NOMO-1 treated with dmso at 0.1 percent for 144 hours (cell line): ENCODE measurements around the gene RPAP2.
A peak's percentile ranks its signal among the peaks of the same experiment; 100 is the strongest.
"Not testable (repeated sequence)": the region's sequence is repeated elsewhere in the genome, so short reads cannot be mapped to it uniquely, and the experiment has no call there.

Experiments
- DNase-seq: peaks from one replicate; lab custom pipeline; 2025; ENCODE audit not compliant: unreplicated experiment; lab: John Stamatoyannopoulos, UW

The RPAP2 gene

GRCh38 chr1:92298573-92299476 lies at the start of gene RPAP2, which contains the start of gene GLMN:
Gene RPAP2, plus strand, starts transcription at chr1:92299059. Its CDS starts 15 bp downstream, at chr1:92299074.
Gene GLMN, minus strand, starts transcription at chr1:92298987. Its CDS starts 988 bp downstream, at chr1:92297999.
- peak; percentile 78 for DNase-seq

- DNase-seq, result not testable (repeated sequence)
Measured at GRCh38 chr1:92254714-92255113, 44.1 kb upstream of the RPAP2 start.

- no peak for DNase-seq
Measured at GRCh38 chr1:92259350-92259749, 39.5 kb upstream of the RPAP2 start.

- DNase-seq, result no peak
Measured at GRCh38 chr1:92262516-92262915, 36.3 kb upstream of the RPAP2 start.

- DNase-seq, result no peak
Measured at GRCh38 chr1:92273039-92273438, 25.8 kb upstream of the RPAP2 start.

- DNase-seq, result no peak
Measured at GRCh38 chr1:92274939-92275338, 23.9 kb upstream of the RPAP2 start.

- DNase-seq, result no peak
Measured at GRCh38 chr1:92276082-92276481, 22.8 kb upstream of the RPAP2 start.

- no peak for DNase-seq
Measured at GRCh38 chr1:92277105-92277723, 21.6 kb upstream of the RPAP2 start.

GRCh38 chr1:92279781-92280180 lies 19.1 kb upstream of the RPAP2 start:
- DNase-seq, result not testable (repeated sequence)

GRCh38 chr1:92281411-92281810 lies 17.4 kb upstream of the RPAP2 start:
- not testable (repeated sequence) for DNase-seq

- DNase-seq, result no peak
Measured at GRCh38 chr1:92291372-92291999, 7.4 kb upstream of the RPAP2 start.

GRCh38 chr1:92298213-92298572 lies 666 bp upstream of the RPAP2 start:
- no peak for DNase-seq

- no peak for DNase-seq
Measured at GRCh38 chr1:92299477-92300150, 755 bp downstream of the RPAP2 start.

GRCh38 chr1:92301021-92301420 lies 2.2 kb downstream of the RPAP2 start:
- no peak for DNase-seq

- DNase-seq, result no peak
Measured at GRCh38 chr1:92306020-92306419, 7.2 kb downstream of the RPAP2 start.

- no peak for DNase-seq
Measured at GRCh38 chr1:92307980-92308379, 9.1 kb downstream of the RPAP2 start.

- peak; percentile 51 for DNase-seq
Measured at GRCh38 chr1:92310185-92310597, 11.3 kb downstream of the RPAP2 start.

GRCh38 chr1:92314024-92314423 lies 15.2 kb downstream of the RPAP2 start:
- no peak for DNase-seq

- no peak for DNase-seq
Measured at GRCh38 chr1:92315766-92316599, 17.1 kb downstream of the RPAP2 start.

GRCh38 chr1:92317836-92318493 lies 19.1 kb downstream of the RPAP2 start:
- DNase-seq, result no peak
